ENCODE data around the gene KANTR.

KANTR gene

GRCh38 chrX:53093748-53094581 is at the start of gene KANTR:
KANTR (plus strand) TSS chrX:53094142; CDS start chrX:53124273, 30,131 bp downstream.
- TF ChIP-seq POLR2A (IDR thresholded peaks at IDR 0.05; ENCODE audit: extremely low read depth, insufficient read length) (peak; percentile 59), MAX (IDR thresholded peaks at IDR 0.05; ENCODE audit: low read depth, low read length) (no peak; the same call in 1 of the 2 replicates), CTCF (IDR thresholded peaks at IDR 0.05; ENCODE audit: low read depth, low read length) (no peak), MYC (IDR thresholded peaks at IDR 0.05; ENCODE audit: low read depth, low read length) (no peak; the same call in 1 of the 2 replicates)
- peak; percentile 94 for DNase-seq (ENCODE audit: low read depth)
- H3K4me3 ChIP-seq (ENCODE audit: low read depth, low read length), result peak within 1 kb of the TSS; percentile 80

- no peak for TF ChIP-seq POLR2A (IDR thresholded peaks at IDR 0.05; ENCODE audit: extremely low read depth, insufficient read length)
- no peak for TF ChIP-seq MYC (IDR thresholded peaks at IDR 0.05; ENCODE audit: low read depth, low read length)
- TF ChIP-seq MAX (IDR thresholded peaks at IDR 0.05; ENCODE audit: low read depth, low read length), result no peak
- TF ChIP-seq CTCF (IDR thresholded peaks at IDR 0.05; ENCODE audit: low read depth, low read length), result no peak
- DNase-seq (ENCODE audit: low read depth), result no peak
- no peak overlapping the region for H3K4me3 ChIP-seq (ENCODE audit: low read depth, low read length)
Measured at GRCh38 chrX:53044995-53045394, 48.9 kb upstream of the KANTR start.

- no peak overlapping the region for H3K4me3 ChIP-seq (ENCODE audit: low read depth, low read length)
- no peak for TF ChIP-seq POLR2A (IDR thresholded peaks at IDR 0.05; ENCODE audit: extremely low read depth, insufficient read length)
- TF ChIP-seq MYC (IDR thresholded peaks at IDR 0.05; ENCODE audit: low read depth, low read length), result no peak
- no peak for TF ChIP-seq MAX (IDR thresholded peaks at IDR 0.05; ENCODE audit: low read depth, low read length)
- TF ChIP-seq CTCF (IDR thresholded peaks at IDR 0.05; ENCODE audit: low read depth, low read length), result peak; percentile 32
- DNase-seq (ENCODE audit: low read depth), result peak; percentile 3
Measured at GRCh38 chrX:53047228-53047627, 46.7 kb upstream of the KANTR start.

GRCh38 chrX:53048169-53049126 is 45.5 kb upstream of the KANTR start, which contains the start of gene GPR173:
GPR173 (plus strand) TSS chrX:53048789; CDS start chrX:53076622, 27,833 bp downstream.
- TF ChIP-seq POLR2A (IDR thresholded peaks at IDR 0.05; ENCODE audit: extremely low read depth, insufficient read length) (no peak), CTCF (IDR thresholded peaks at IDR 0.05; ENCODE audit: low read depth, low read length) (no peak), MAX (IDR thresholded peaks at IDR 0.05; ENCODE audit: low read depth, low read length) (no peak), MYC (IDR thresholded peaks at IDR 0.05; ENCODE audit: low read depth, low read length) (no peak)
- H3K4me3 ChIP-seq (ENCODE audit: low read depth, low read length), result no peak within 1 kb of the TSS
- no peak for DNase-seq (ENCODE audit: low read depth)

- no peak overlapping the region for H3K4me3 ChIP-seq (ENCODE audit: low read depth, low read length)
- DNase-seq (ENCODE audit: low read depth), result no peak
- TF ChIP-seq POLR2A (IDR thresholded peaks at IDR 0.05; ENCODE audit: extremely low read depth, insufficient read length) (no peak), CTCF (IDR thresholded peaks at IDR 0.05; ENCODE audit: low read depth, low read length) (no peak), MYC (IDR thresholded peaks at IDR 0.05; ENCODE audit: low read depth, low read length) (no peak), MAX (IDR thresholded peaks at IDR 0.05; ENCODE audit: low read depth, low read length) (no peak)
Measured at GRCh38 chrX:53049127-53049517, 44.8 kb upstream of the KANTR start.
